NCI-H446 (cell line): Measurements from ENCODE around the gene ARHGEF4.

Source experiments
- DNase-seq, 2 experiments: peaks; one replicate each; lab custom pipeline; 2025; lab: John Stamatoyannopoulos, UW

ARHGEF4 gene

GRCh38 chr2:130814931-130815680 is 21.6 kb upstream of the ARHGEF4 start:
- no peak for DNase-seq

- DNase-seq: no peak
Observed at GRCh38 chr2:130818809-130819208, 17.9 kb upstream of the ARHGEF4 start.

DNA sequence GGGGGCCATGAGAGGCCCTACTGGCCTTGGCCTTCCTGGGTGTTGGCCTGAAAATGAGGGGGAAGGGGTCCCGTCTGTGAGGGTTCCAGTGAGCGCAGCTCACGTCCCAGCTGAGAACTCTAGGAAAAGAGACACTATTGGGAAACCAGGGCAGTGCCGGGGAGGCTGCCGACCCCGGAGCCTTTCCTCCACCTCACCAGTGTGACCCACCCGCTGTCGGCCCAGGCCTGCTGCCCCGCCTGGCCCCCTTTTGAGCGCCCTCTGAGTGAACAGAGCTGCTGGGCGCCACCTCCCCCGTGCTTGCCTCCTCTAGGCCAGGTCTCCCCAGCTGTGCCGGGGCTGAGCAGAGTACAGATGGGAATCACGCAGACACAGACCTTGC is 17.5 kb upstream of the ARHGEF4 start:
- DNase-seq: no peak

GRCh38 chr2:130819608-130820278 is 17.0 kb upstream of the ARHGEF4 start:
- DNase-seq: no peak

DNA sequence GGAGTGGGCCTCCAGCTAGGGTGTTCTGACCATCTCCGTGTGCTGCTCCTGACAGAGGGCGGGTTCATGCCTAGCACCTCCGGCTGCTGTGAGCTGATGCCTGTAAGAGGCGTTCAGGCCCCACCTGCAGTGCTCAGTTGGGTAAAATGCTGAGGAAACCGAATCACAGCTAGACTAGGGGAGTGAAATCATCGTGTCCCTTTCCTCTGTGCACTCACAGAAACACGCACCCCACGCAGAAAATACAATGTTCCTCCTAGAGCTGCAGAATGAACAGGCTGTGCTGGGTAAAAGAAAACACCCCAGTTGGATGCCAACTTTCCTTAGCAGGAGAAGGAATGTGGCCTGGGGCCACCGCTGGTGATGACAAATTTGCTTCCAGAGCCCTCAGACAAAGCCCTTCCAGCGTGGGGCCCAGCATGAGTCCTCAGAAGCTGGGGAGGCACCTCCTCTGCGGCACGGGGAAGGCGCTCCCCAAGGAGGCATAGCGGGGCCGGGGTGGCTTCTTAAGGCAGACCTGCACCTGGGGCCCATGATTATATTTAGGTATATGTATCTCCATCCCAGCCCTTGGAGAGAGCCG is 16.3 kb upstream of the ARHGEF4 start:
- no peak for DNase-seq

GRCh38 chr2:130821867-130822266 is 14.8 kb upstream of the ARHGEF4 start:
- no peak for DNase-seq

GRCh38 chr2:130822766-130823165 is 13.9 kb upstream of the ARHGEF4 start:
- no peak for DNase-seq

DNA sequence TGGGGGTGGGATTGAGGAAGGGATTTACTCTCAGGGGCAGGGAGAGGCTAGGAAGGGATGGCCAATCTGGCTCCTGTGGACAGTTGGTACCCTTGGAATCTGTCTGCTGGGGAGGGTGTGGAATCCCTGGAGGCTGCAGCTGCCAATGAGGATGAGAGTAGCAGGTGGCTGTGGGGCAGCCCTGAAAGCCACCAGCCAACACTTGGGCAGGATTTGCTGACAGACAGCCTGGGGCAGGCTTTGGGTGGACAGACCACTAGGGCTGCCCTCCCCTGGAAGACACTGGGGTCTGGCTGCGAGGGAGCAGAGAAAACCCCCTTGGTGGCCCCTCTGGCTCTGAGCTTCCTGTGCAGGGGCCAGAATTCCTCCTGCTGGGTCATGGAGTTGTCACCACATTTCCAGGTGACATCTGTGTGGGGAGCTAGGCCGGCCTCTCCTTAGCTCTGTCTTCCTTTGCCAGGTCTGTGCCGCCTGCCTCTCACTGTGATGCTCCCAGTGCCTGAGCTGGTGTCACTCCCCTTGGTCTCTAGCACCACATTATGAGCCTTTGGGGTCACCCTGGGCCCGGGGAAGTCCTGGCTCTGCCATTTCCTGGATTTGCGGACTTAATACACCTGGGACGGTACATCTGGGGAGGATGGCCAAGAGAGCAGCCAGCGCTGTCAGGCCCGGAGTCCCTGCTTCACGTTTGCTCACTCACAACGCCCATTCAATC is 13.4 kb upstream of the ARHGEF4 start:
- no peak for DNase-seq

- DNase-seq: no peak
Observed at GRCh38 chr2:130823886-130824491, 12.7 kb upstream of the ARHGEF4 start.

GRCh38 chr2:130824492-130825061 is 12.1 kb upstream of the ARHGEF4 start:
- DNase-seq: no peak

GRCh38 chr2:130825231-130825965 is 11.3 kb upstream of the ARHGEF4 start:
- no peak for DNase-seq

- no peak for DNase-seq
Observed at GRCh38 chr2:130825966-130826253, 10.8 kb upstream of the ARHGEF4 start.

GRCh38 chr2:130826419-130826818 is 10.3 kb upstream of the ARHGEF4 start:
- no peak for DNase-seq

GRCh38 chr2:130826821-130827501 is 9.8 kb upstream of the ARHGEF4 start:
- DNase-seq: no peak

DNA sequence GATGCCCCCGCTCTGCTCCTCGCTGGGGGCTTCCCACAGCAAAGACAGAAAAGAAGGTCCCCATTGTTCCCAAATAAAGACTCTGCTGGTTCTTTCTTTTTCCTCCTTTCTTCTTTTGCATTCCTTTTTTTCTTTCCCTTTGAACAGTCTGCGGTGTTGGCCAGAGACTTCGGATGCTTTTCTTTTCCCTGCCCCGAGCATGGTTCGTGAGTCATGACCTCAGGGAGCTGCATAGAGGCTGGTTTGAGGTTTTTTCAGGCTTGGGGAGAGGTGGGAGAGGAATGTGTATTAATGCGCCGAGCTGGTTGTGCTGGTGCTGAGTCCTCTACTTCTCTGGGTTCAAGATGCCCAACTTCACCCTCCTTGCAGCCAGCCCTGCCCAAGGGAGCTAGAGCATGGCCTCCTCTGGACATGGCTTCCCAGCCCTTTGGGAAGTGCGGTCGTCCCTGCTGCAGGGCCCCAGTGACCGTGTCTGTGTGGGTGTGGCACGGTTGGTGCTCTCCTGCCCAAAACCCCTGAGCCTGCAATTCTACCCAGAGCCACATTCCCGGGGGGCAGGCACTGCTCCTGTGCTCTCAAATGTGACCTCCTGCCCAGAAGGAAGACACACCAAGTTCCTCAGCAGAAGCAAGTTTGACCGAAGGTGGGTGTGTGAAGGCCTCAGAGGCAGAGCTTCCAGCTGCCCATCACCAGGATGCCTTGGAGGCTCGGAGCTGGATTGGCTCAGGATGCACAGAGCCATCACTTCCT is 9.0 kb upstream of the ARHGEF4 start:
- DNase-seq: no peak

DNA sequence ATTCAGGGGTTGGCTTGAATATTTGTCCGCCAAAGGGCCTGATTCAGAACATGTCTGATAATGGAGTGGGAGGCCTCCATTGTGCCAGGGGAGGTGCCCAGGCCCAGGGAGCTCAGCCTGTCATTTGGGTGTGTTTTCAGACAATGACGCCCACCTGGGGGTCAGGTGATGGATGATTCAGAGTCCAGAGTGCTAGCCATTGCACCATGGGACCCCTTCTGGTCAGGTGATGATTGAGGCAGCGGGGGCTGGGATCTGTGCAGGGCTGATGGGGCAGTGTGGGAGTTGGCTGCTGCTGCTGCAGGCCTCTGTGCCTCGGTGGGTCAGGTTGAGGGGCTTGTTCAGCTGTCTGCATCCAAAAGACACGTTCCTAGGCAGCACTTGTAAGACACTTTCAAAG is 8.3 kb upstream of the ARHGEF4 start:
- DNase-seq: no peak

GRCh38 chr2:130829015-130829414 is 7.7 kb upstream of the ARHGEF4 start:
- DNase-seq: no peak

DNA sequence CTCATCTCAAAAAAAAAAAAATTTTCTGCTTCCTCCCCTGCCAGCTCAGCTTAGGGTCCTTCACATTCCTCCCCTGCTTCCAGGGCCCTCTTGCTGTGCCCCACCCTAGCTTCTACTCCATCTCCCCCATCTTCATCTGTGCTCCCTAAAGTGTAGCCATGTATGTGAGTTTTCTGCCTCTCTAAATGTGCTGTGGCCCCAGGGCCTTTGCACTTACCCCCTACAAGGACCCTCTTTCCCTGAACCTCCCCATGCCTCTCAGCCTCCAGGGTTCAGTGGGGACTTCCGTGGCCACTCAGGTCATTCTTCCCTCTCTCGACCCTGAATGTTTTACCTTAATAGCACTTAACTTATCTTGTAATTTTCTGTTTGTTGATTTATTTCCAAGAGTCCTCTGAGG is 6.2 kb upstream of the ARHGEF4 start:
- no peak for DNase-seq

DNA sequence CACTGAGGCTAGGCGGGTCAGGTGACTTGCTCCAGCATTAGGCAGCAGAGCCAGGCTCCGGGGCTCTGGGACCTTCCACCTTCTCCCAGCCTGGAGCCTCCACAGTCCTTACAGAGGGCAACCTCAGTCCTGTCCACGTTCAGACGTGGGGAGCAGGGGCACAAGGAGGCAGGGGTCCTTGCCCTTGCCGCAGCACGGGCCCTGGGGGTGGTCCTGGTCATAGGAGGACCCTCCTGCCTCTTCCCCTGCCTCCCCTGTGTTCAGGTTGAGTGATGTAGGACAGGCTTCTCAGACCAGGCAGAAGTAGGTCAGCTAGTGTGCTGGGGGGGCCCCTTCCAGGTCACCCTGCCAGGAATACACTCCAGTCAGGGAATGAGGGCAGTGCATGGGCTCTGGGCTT is 5.4 kb upstream of the ARHGEF4 start:
- DNase-seq: no peak

DNA sequence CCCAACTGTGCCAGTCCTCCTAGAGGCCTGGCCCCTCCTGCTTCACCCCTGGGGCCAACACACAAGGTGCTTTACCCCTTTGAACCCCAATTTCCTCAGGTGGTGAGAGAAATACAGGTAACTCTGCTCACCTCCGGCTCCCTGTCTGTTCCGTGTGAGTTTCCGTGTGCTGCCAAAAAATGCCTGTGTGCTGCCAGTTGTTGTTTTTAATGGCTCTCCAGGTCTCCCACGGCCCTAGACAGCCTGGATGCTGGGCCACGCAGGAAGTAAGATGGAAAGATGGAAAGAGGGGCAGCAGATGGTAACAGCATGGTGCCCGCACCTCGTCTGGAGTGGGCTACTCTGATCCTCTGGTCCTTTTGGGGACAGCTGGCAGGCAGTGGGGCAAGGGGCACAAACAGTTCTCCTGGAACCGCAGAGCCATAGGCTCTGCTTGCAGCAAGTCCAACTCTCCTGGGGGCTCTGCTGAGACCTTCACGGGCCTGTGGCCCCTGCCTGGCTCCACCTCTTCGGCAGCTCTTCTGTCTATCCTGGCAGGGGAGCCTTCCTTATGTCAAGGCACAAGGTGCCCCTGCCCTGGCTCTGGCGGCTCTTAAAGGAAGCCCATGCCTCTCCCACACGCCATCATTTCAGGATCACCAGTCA is 4.3 kb upstream of the ARHGEF4 start:
- DNase-seq: no peak
